HCT116 (cell line): Measurements from ENCODE around the gene INSRR. TPM values are rescaled to one million over a fixed set of nuclear protein-coding genes. Genes with fewer than 3 reads are reported as not detected.

Experiments used
- ATAC-seq: fragments of 200-7000 bp; cut with Tn5 transposase; 2 replicates; pipeline ENCODE4 v1.9.1; 2020; ENCODE audit warnings: mild to moderate bottlenecking, moderate library complexity
- BruUV-seq: library from RNA; stranded (reverse); fragments of 400-500 nt; replicated peaks from 2 replicates; lab custom pipeline; 2021; lab: Mats Ljungman, UMichigan
- CTCF ChIA-PET: fragments of 300-600 bp; sonication (Branson Sonifier 250); formaldehyde crosslinking; loops from one replicate; lab custom pipeline; 2021; ENCODE audit warnings: antibody characterized with exemption; lab: Charles Lee
- POLR2A ChIA-PET: fragments of 300-600, 350-600 bp; sonication (Branson Sonifier 250); formaldehyde crosslinking; loops from one replicate; lab custom pipeline; 2021; ENCODE audit warnings: antibody characterized with exemption; lab: Charles Lee
- RAD21 ChIA-PET, 2 experiments: fragments of 300-600 bp; sonication (Branson Sonifier 250); formaldehyde crosslinking; loops; one replicate each; lab custom pipeline; 2023; ENCODE audit warnings: low total read pairs in 2 of 2; ENCODE audit not compliant: uncharacterized antibody in 2 of 2, unreplicated experiment in 2 of 2, low non-redundant PET in 1 of 2; lab: Charles Lee
- DNase-seq: peaks from one replicate; pipeline ENCODE4 v3.0.0-alpha.2; 2010; ENCODE audit warnings: low read depth, low spot score
- H2AFZ ChIP-seq: fragments of 200-600 bp; shearing (Covaris generic), sonication (generic); 2 replicates; pipeline ENCODE4 v1.6.1; 2017; ENCODE audit warnings: low read depth, mixed run types, mixed read lengths, antibody characterized with exemption, low read length; ENCODE audit not compliant: poor library complexity, severe bottlenecking
- H3K27ac ChIP-seq: 2 replicates; pipeline ENCODE4 v1.5.1; 2012; ENCODE audit warnings: low read depth, low read length
- H3K27me3 ChIP-seq: fragments of 200-600 bp; sonication (generic); 2 replicates; pipeline ENCODE4 v1.6.1; 2016; ENCODE audit warnings: mixed run types, low read length, mixed read lengths; ENCODE audit not compliant: insufficient read depth
- H3K36me3 ChIP-seq, 2 experiments: fragments of 200-500 bp in 1 of 2; fragments of 200-600 bp in 1 of 2; sonication (Bioruptor generic) in 1 of 2; sonication (generic) in 1 of 2; 2 replicates each; pipeline versions ENCODE4 v1.5.1 to v1.6.1; 2014 to 2016; ENCODE audit warnings: low read length in 2 of 2, inconsistent platforms in 1 of 2, mixed read lengths in 1 of 2, mixed run types in 1 of 2; ENCODE audit not compliant: insufficient read depth in 2 of 2, control insufficient read depth in 1 of 2
- H3K4me1 ChIP-seq, 2 experiments: fragments of 200-600 bp in 1 of 2; sonication (generic) in 1 of 2; 2 replicates each; pipeline versions ENCODE4 v1.5.1 to v1.6.1; 2012 to 2017; ENCODE audit warnings: low read length in 2 of 2, inconsistent platforms in 1 of 2, mild to moderate bottlenecking in 1 of 2, mixed read lengths in 1 of 2, mixed run types in 1 of 2, moderate library complexity in 1 of 2; ENCODE audit not compliant: insufficient read depth in 2 of 2, control insufficient read depth in 1 of 2
- H3K4me2 ChIP-seq: fragments of 200-600 bp; sonication (generic); 2 replicates; pipeline ENCODE4 v1.6.1; 2017; ENCODE audit warnings: mixed run types, low read length, mixed read lengths
- H3K4me3 ChIP-seq, 2 experiments: fragments of 200-600 bp in 1 of 2; sonication (generic) in 1 of 2; replicated peaks in 1 of 2; 2 replicates each; pipeline ENCODE4 v1.5.1; 2011 to 2016; ENCODE audit warnings: low read length in 2 of 2, control low read depth in 1 of 2, low read depth in 1 of 2, mild to moderate bottlenecking in 1 of 2, mixed read lengths in 1 of 2, mixed run types in 1 of 2
- H3K79me2 ChIP-seq: fragments of 200-600 bp; sonication (generic); 2 replicates; pipeline ENCODE4 v1.6.1; 2017; ENCODE audit warnings: mild to moderate bottlenecking, mixed run types, low read length, moderate library complexity, mixed read lengths; ENCODE audit not compliant: insufficient read depth
- H3K9ac ChIP-seq: fragments of 200-600 bp; sonication (generic); 2 replicates; pipeline ENCODE4 v1.6.1; 2016; ENCODE audit warnings: low read length, mixed read lengths
- H3K9me2 ChIP-seq: fragments of 200-600 bp; sonication (generic), shearing (Covaris generic); 2 replicates; pipeline ENCODE4 v1.6.1; 2017; ENCODE audit warnings: mixed run types, mild to moderate bottlenecking, moderate library complexity; ENCODE audit not compliant: insufficient read depth
- H3K9me3 ChIP-seq, 2 experiments: fragments of 200-500 bp in 1 of 2; fragments of 200-600 bp in 1 of 2; sonication (Bioruptor generic) in 1 of 2; sonication (generic) in 1 of 2; 2 replicates each; pipeline ENCODE4 v1.6.1; 2014 to 2017; ENCODE audit warnings: low read length in 2 of 2, mixed read lengths in 2 of 2, inconsistent platforms in 1 of 2, low read depth in 1 of 2, mild to moderate bottlenecking in 1 of 2, mixed run types in 1 of 2, moderate library complexity in 1 of 2; ENCODE audit not compliant: control insufficient read depth in 1 of 2, insufficient read depth in 1 of 2
- H4K20me1 ChIP-seq: fragments of 200-600 bp; sonication (generic), shearing (Covaris generic); 2 replicates; pipeline ENCODE4 v1.6.1; 2017; ENCODE audit warnings: mixed run types, mild to moderate bottlenecking, moderate library complexity; ENCODE audit not compliant: insufficient read depth
- SP1 ChIP-seq: IDR thresholded peaks from 2 replicates; pipeline ENCODE4 v1.6.1; 2012; ENCODE audit warnings: low read depth
- YY1 ChIP-seq: IDR thresholded peaks from 2 replicates; pipeline ENCODE4 v1.6.1; 2011; ENCODE audit warnings: low read length, low read depth, moderate library complexity, mild to moderate bottlenecking; ENCODE audit not compliant: insufficient replicate concordance; ENCODE audit errors: extremely low read depth
- ZFX ChIP-seq: fragments of 450-650 bp; IDR thresholded peaks from 2 replicates; pipeline ENCODE4 v1.6.1; 2017
- intact Hi-C: fragments of 100-400 bp; cut with micrococcal nuclease; formaldehyde crosslinking; loops from 2 replicates; pipeline ENCODE4 v1.10.0; 2022
- total RNA-seq: library from RNA; stranded (reverse); gene quantifications from one replicate; pipeline ENCODE4 v1.2.1, GENCODE V29; 2021; ENCODE audit not compliant: unreplicated experiment
- TF ChIP-seq, protein P1 (sequence below), 3 experiments: fragments of 200-600 bp in 1 of 3; sonication (generic) in 1 of 3; IDR thresholded peaks in 2 of 3; conservative IDR thresholded peaks in 1 of 3; 2 replicates each; pipeline ENCODE4 v1.5.1; 2012 to 2017; ENCODE audit warnings: low read depth in 2 of 3, low read length in 2 of 3, antibody characterized with exemption in 1 of 3, borderline replicate concordance in 1 of 3, control low read depth in 1 of 3, mild to moderate bottlenecking in 1 of 3, mixed read lengths in 1 of 3, mixed run types in 1 of 3, moderate library complexity in 1 of 3; ENCODE audit not compliant: insufficient read depth in 1 of 3
- TF ChIP-seq, protein P2 (sequence below): IDR thresholded peaks from 2 replicates; pipeline ENCODE4 v1.6.1; 2011; ENCODE audit warnings: mild to moderate bottlenecking, low read length, moderate library complexity; ENCODE audit not compliant: insufficient replicate concordance; ENCODE audit errors: extremely low read depth
- TF ChIP-seq, protein P3 (sequence below): IDR thresholded peaks from 2 replicates; pipeline ENCODE4 v1.6.1; 2012

INSRR gene
- total RNA-seq, 1 experiment from 2014 or later = not detected

DNA sequence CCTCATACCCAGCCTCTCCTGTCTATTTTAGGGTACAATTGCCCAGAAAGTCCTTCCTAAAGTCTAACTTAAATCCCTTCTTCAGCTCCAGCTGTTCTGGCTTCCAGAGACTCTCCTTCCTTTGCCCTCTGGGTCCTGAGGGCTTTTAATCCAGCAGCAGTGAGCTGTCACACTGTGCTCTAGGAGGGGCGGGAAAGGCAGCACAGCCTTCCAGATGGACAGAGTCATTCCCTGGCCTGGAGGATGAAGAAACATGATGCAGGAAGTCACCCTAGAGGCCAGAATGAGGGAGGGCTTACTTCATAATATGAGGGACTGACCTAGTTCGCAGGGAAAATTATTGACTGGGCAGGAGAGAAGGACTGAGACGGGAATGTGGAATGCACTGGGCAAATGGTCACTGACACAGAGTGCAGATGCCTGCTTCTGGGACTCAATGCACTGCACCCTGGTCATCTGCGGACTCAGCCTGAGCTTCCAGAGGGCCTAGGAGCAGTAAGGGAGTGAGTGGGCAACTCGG lies 43.5 kb downstream of the INSRR start:
- Histone ChIP-seq H3K4me1 (peaks cover 15 to 40% of the 10 kb centered on the region in 2 experiments; a peak in 3 of 4 replicates), H4K20me1 (no peaks in the 10 kb centered on the region), H3K4me2 (peak overlapping the region; percentile 99), H3K9me2 (no peaks in the 10 kb centered on the region), H3K79me2 (no peaks in the 10 kb centered on the region), H3K36me3 (no peaks in the 10 kb centered on the region), H3K4me3 (no peak overlapping the region), H3K9ac (0 out of 2 replicates have a peak overlapping the region, but pooled peaks have one; percentile 73), H3K9me3 (no peaks in the 10 kb centered on the region), H3K27ac (no peak overlapping the region), H3K27me3 (no peaks in the 10 kb centered on the region), H2AFZ (no peak overlapping the region)
- no TSS peak for BruUV-seq
- ChIA-PET POLR2A (no interaction called here), RAD21 (no interaction called here), CTCF (no interaction called here)
- ATAC-seq = no peak
- no peak for TF ChIP-seq SP1
- TF ChIP-seq, protein P1, sequence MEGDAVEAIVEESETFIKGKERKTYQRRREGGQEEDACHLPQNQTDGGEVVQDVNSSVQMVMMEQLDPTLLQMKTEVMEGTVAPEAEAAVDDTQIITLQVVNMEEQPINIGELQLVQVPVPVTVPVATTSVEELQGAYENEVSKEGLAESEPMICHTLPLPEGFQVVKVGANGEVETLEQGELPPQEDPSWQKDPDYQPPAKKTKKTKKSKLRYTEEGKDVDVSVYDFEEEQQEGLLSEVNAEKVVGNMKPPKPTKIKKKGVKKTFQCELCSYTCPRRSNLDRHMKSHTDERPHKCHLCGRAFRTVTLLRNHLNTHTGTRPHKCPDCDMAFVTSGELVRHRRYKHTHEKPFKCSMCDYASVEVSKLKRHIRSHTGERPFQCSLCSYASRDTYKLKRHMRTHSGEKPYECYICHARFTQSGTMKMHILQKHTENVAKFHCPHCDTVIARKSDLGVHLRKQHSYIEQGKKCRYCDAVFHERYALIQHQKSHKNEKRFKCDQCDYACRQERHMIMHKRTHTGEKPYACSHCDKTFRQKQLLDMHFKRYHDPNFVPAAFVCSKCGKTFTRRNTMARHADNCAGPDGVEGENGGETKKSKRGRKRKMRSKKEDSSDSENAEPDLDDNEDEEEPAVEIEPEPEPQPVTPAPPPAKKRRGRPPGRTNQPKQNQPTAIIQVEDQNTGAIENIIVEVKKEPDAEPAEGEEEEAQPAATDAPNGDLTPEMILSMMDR (IDR thresholded peaks at IDR 0.05 in 2 of 3, conservative IDR thresholded peaks at IDR 0.05 in 1 of 3; ENCODE audit: borderline replicate concordance in 1 of 3, insufficient read depth in 1 of 3, low read depth in 2 of 3, low read length in 2 of 3) = 0 out of 6 replicates have a peak, but pooled peaks of 1 of the 3 experiments have one; percentile 7
- intact Hi-C loops = no loop called here
- DNase-seq = no peak

DNA sequence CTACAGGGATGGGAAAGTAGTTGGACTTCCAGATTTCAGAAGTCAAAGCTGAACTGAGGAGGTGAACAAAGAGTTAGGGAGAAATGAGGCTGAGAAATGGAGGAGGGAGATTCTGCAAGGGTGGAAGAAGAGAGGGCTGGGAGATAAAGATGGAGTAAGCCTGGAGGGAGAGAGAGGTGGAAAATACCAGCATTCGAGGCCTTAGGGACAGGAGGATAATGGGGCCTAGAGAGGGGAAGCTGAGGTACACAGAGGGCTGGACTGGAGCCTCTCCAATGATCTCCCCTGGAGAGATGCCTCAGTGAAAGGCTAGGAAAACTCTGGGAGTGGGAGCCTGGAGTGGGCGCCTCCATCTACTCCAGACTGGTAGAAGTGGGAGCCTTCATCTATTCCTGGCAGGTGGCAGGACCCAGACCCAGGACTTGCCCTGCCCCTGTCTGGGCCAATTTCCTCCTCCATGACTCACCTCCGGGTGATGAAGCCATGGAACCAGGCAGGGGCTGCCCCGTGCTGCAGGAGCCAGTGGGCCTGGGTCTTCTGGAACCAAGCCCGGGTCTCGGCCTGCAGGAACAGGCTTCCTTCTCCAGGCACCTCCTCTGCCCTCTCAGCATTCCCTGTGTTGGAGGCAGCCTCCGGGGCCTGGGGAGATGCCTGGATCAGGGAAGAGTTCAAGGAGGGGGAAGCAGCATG lies 44.2 kb downstream of the INSRR start:
- H3K27me3 ChIP-seq = no peaks in the 10 kb centered on the region
- DNase-seq = no peak
- H3K36me3 ChIP-seq = no peaks in the 10 kb centered on the region
- peak overlapping the region; percentile 73 for H3K9ac ChIP-seq
- no peak overlapping the region for H2AFZ ChIP-seq
- H3K27ac ChIP-seq = no peak overlapping the region; the same call in 1 of the 2 replicates
- TF ChIP-seq ZFX = no peak
- TF ChIP-seq, protein P2, sequence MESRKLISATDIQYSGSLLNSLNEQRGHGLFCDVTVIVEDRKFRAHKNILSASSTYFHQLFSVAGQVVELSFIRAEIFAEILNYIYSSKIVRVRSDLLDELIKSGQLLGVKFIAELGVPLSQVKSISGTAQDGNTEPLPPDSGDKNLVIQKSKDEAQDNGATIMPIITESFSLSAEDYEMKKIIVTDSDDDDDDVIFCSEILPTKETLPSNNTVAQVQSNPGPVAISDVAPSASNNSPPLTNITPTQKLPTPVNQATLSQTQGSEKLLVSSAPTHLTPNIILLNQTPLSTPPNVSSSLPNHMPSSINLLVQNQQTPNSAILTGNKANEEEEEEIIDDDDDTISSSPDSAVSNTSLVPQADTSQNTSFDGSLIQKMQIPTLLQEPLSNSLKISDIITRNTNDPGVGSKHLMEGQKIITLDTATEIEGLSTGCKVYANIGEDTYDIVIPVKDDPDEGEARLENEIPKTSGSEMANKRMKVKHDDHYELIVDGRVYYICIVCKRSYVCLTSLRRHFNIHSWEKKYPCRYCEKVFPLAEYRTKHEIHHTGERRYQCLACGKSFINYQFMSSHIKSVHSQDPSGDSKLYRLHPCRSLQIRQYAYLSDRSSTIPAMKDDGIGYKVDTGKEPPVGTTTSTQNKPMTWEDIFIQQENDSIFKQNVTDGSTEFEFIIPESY = no peak
- TF ChIP-seq, protein P3, sequence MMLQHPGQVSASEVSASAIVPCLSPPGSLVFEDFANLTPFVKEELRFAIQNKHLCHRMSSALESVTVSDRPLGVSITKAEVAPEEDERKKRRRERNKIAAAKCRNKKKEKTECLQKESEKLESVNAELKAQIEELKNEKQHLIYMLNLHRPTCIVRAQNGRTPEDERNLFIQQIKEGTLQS = no peak
- no peak for TF ChIP-seq YY1
- CTCF ChIA-PET = interaction anchor here (0.9 to 2.0 kb wide), 5 partner anchors 7 to 45 kb away, joined by 4 to 9 read pairs (median 5); partner anchors contain the start of gene INSRR
- intact Hi-C loops = no loop called here
- no peaks in the 10 kb centered on the region for H3K79me2 ChIP-seq
- no peaks in the 10 kb centered on the region for H4K20me1 ChIP-seq
- H3K4me1 ChIP-seq = peaks cover 15 to 40% of the 10 kb centered on the region in 2 experiments; a peak in 3 of 4 replicates
- H3K9me3 ChIP-seq = no peaks in the 10 kb centered on the region
- H3K4me3 ChIP-seq = peak overlapping the region in 1 of 2 experiments; percentile 66; a peak in 2 of 4 replicates
- BruUV-seq = no TSS peak
- POLR2A ChIA-PET = interaction anchor here (1.1 kb wide), 1 partner anchor 10 kb away, joined by 3 read pairs; no protein-coding TSS in a partner anchor
- no peaks in the 10 kb centered on the region for H3K9me2 ChIP-seq
- no peak for ATAC-seq
- RAD21 ChIA-PET = interaction anchor here in 1 of 2 experiments (0.7 kb wide), 1 partner anchor 44 kb away, joined by 3 read pairs; the partner anchor contains the start of gene INSRR
- peak overlapping the region; percentile 99 for H3K4me2 ChIP-seq
